Measurements from ENCODE around the gene ALKBH3. TPM values are rescaled to one million over a fixed set of nuclear protein-coding genes. Genes with fewer than 3 reads are reported as not detected.

ALKBH3 gene
- total RNA-seq, 1 donor from 2014 or later = 27.3 TPM

- no peak overlapping the region for H3K4me3 ChIP-seq (ENCODE audit: low read depth, low read length)
- no peak for TF ChIP-seq CTCF (conservative IDR thresholded peaks at IDR 0.05; ENCODE audit: low read depth, low read length)
- no peak for DNase-seq (ENCODE audit: low read depth)
Measured at GRCh38 chr11:43952020-43952400, 71.4 kb downstream of the ALKBH3 start.

- no peak overlapping the region for H3K4me3 ChIP-seq (ENCODE audit: low read depth, low read length)
- no peak for TF ChIP-seq CTCF (conservative IDR thresholded peaks at IDR 0.05; ENCODE audit: low read depth, low read length)
- DNase-seq (ENCODE audit: low read depth) = no peak
Measured at GRCh38 chr11:43952401-43953342, 72.0 kb downstream of the ALKBH3 start.

- DNase-seq (ENCODE audit: low read depth) = no peak
- no peak for TF ChIP-seq CTCF (conservative IDR thresholded peaks at IDR 0.05; ENCODE audit: low read depth, low read length)
- no peak overlapping the region for H3K4me3 ChIP-seq (ENCODE audit: low read depth, low read length)
Measured at GRCh38 chr11:43953521-43953920, 72.9 kb downstream of the ALKBH3 start.

GRCh38 chr11:43954241-43954640 lies 73.6 kb downstream of the ALKBH3 start:
- no peak overlapping the region for H3K4me3 ChIP-seq (ENCODE audit: low read depth, low read length)
- no peak for DNase-seq (ENCODE audit: low read depth)
- TF ChIP-seq CTCF (conservative IDR thresholded peaks at IDR 0.05; ENCODE audit: low read depth, low read length) = no peak

- H3K4me3 ChIP-seq (ENCODE audit: low read depth, low read length) = no peak overlapping the region
- no peak for DNase-seq (ENCODE audit: low read depth)
- TF ChIP-seq CTCF (conservative IDR thresholded peaks at IDR 0.05; ENCODE audit: low read depth, low read length) = no peak
Measured at GRCh38 chr11:43955381-43956118, 74.9 kb downstream of the ALKBH3 start.

GRCh38 chr11:43957571-43957970 lies 76.9 kb downstream of the ALKBH3 start:
- no peak overlapping the region for H3K4me3 ChIP-seq (ENCODE audit: low read depth, low read length)
- no peak for DNase-seq (ENCODE audit: low read depth)
- TF ChIP-seq CTCF (conservative IDR thresholded peaks at IDR 0.05; ENCODE audit: low read depth, low read length) = no peak

All from epithelial cell of proximal tubule (primary cell).